Lung (tissue), 12 donors: ENCODE results near the gene USP24. TPM values are rescaled to one million over a fixed set of nuclear protein-coding genes. Genes with fewer than 3 reads are reported as not detected.

ENCODE experiments used
- ATAC-seq: fragments of 200-7000 bp; cut with Tn5 transposase; one replicate; pipeline ENCODE4 v1.9.1; 2020; ENCODE audit warnings: moderate number of reproducible peaks; ENCODE audit not compliant: insufficient read depth, low FRiP score
- DNase-seq, 3 donors: peaks; one replicate each; pipeline ENCODE4 v3.0.0-alpha.2; 2013 to 2017
- H3K27ac ChIP-seq, 2 donors: one replicate each; pipeline ENCODE4 v1.5.1; 2013; ENCODE audit warnings: mild to moderate bottlenecking in 2 of 2, moderate library complexity in 2 of 2, control low read depth in 1 of 2, inconsistent platforms in 1 of 2, low read depth in 1 of 2, low read length in 1 of 2
- H3K27me3 ChIP-seq, 3 donors: one replicate each; pipeline ENCODE4 v1.5.1; 2013; ENCODE audit warnings: low read length in 2 of 3; ENCODE audit not compliant: control insufficient read depth in 3 of 3, insufficient read depth in 3 of 3
- H3K36me3 ChIP-seq, 4 donors: one replicate each; pipeline ENCODE4 v1.5.1; 2013; ENCODE audit warnings: low read length in 4 of 4, mild to moderate bottlenecking in 1 of 4, moderate library complexity in 1 of 4; ENCODE audit not compliant: control insufficient read depth in 4 of 4, insufficient read depth in 4 of 4
- H3K4me1 ChIP-seq, 5 donors: one replicate each; pipeline ENCODE4 v1.5.1; 2013; ENCODE audit warnings: low read length in 5 of 5, mild to moderate bottlenecking in 2 of 5, moderate library complexity in 1 of 5; ENCODE audit not compliant: control insufficient read depth in 5 of 5, insufficient read depth in 5 of 5
- H3K4me3 ChIP-seq: one replicate; pipeline ENCODE4 v1.5.1; 2013; ENCODE audit warnings: mild to moderate bottlenecking, control low read depth, moderate library complexity
- H3K9ac ChIP-seq, 2 donors: one replicate each; pipeline ENCODE4 v1.5.1; 2013; ENCODE audit warnings: low read length in 2 of 2, control low read depth in 1 of 2; ENCODE audit not compliant: insufficient read depth in 1 of 2
- H3K9me3 ChIP-seq, 4 donors: one replicate each; pipeline ENCODE4 v1.5.1; 2013; ENCODE audit warnings: low read length in 3 of 4, mild to moderate bottlenecking in 1 of 4, moderate library complexity in 1 of 4; ENCODE audit not compliant: control insufficient read depth in 4 of 4, insufficient read depth in 3 of 4
- WGBS, 2 donors: extraction: QIAGEN DNeasy Blood & Tissue Kit; methylation state at CpG; one replicate each; pipeline ENCODE4 v1.1.7; 2013; 5-methylcytosine and 5-hydroxymethylcytosine counted together
- polyA plus RNA-seq, 2 donors: library from polyadenylated mRNA; stranded (reverse); fragments of 200-250 nt; gene quantifications; one replicate each; pipeline ENCODE4 v1.2.1, GENCODE V29; 2013
- total RNA-seq, 2 donors: library from RNA; depleted of rRNA in 1 of 2; stranded (reverse); fragments of >200 nt in 1 of 2; gene quantifications; one replicate each; pipeline ENCODE4 v1.2.1, GENCODE V29; 2014 to 2021
- TF ChIP-seq, protein P1 (sequence below): IDR thresholded peaks from 2 replicates; pipeline ENCODE4 v1.5.1; 2012; ENCODE audit warnings: mild to moderate bottlenecking; ENCODE audit errors: control extremely low read depth, extremely low read depth
- donor health status: control.
- donor health status: control.
- donor health status: Bipolar disorder and iron deficiency.
- donor health status: healthy.
- donor health status: DM: yes; HTN: yes; CAD: no.

USP24 gene
- total and polyA plus RNA-seq, 4 donors: 7.8 to 77.8 (median 23.6) TPM

DNA sequence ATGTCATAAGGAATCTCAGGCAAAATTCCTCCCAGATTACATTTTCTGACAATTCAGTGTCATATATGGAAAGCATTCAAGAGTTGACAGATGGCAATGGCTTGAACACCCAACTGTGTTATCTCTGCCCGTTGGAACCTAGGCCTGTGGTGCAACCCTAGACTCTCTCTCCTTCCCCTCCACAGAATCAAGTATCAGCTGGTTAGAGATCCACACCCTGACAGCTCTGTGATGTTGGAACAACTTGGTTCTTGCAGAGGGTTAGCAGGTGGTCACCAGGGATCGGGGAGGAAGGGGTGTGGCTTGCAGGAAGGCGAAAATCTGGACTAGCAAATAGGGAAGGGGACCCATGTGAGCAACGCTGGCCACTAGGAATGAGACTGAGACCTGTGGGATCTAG is 149.5 kb downstream of the USP24 start:
- Histone ChIP-seq H3K27ac (peak overlapping the region in 1 of 2 donors; percentile 86), H3K4me3 (no peak overlapping the region), H3K9ac (no peak overlapping the region), H3K4me1 (peaks cover 0 to 5% (median 3%) of the 10 kb centered on the region in 5 donors), H3K27me3 (no peaks in the 10 kb centered on the region), H3K36me3 (peaks cover 4 to 21% (median 14%) of the 10 kb centered on the region in 4 donors), H3K9me3 (peaks cover 0 to under 1% (median 0%) of the 10 kb centered on the region in 4 donors)
- 83 to 87% methylated on average over 4 of the region's 4 CpGs for WGBS, 2 donors
- no peak for DNase-seq
- ATAC-seq: no peak
- TF ChIP-seq, protein P1, sequence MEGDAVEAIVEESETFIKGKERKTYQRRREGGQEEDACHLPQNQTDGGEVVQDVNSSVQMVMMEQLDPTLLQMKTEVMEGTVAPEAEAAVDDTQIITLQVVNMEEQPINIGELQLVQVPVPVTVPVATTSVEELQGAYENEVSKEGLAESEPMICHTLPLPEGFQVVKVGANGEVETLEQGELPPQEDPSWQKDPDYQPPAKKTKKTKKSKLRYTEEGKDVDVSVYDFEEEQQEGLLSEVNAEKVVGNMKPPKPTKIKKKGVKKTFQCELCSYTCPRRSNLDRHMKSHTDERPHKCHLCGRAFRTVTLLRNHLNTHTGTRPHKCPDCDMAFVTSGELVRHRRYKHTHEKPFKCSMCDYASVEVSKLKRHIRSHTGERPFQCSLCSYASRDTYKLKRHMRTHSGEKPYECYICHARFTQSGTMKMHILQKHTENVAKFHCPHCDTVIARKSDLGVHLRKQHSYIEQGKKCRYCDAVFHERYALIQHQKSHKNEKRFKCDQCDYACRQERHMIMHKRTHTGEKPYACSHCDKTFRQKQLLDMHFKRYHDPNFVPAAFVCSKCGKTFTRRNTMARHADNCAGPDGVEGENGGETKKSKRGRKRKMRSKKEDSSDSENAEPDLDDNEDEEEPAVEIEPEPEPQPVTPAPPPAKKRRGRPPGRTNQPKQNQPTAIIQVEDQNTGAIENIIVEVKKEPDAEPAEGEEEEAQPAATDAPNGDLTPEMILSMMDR: no peak

DNA sequence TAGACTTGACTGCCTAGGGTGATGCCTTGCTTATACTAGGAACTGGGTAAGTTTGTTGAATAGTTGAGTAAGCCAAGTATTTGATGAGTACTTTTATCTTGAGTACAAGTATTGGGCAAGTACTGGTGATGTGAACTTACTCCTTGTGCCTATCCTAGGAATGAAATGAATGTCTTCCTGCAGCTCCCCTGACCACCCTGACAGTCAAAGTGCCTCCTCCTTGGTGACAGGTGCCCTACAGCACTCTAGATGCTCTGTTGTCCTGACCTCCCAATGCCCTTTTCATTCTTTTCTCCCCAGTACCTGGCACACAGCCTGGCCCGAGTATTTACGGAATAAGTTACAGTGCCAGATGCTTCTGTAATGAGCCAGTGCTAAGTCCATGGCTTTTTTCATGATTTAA is 150.3 kb downstream of the USP24 start:
- Histone ChIP-seq H3K4me3 (no peak overlapping the region), H3K27ac (peak overlapping the region; percentile 8 to 86), H3K36me3 (peaks cover 4 to 15% (median 10%) of the 10 kb centered on the region in 4 donors), H3K4me1 (peaks cover 0 to 5% (median 3%) of the 10 kb centered on the region in 5 donors), H3K9ac (no peak overlapping the region), H3K27me3 (no peaks in the 10 kb centered on the region), H3K9me3 (peaks cover 0 to 2% (median 0%) of the 10 kb centered on the region in 4 donors)
- ATAC-seq (peak; percentile 35), DNase-seq (no peak)
- 45 to 84% methylated on average over 2 of the region's 2 CpGs for WGBS, 2 donors
- TF ChIP-seq, protein P1: no peak

DNA sequence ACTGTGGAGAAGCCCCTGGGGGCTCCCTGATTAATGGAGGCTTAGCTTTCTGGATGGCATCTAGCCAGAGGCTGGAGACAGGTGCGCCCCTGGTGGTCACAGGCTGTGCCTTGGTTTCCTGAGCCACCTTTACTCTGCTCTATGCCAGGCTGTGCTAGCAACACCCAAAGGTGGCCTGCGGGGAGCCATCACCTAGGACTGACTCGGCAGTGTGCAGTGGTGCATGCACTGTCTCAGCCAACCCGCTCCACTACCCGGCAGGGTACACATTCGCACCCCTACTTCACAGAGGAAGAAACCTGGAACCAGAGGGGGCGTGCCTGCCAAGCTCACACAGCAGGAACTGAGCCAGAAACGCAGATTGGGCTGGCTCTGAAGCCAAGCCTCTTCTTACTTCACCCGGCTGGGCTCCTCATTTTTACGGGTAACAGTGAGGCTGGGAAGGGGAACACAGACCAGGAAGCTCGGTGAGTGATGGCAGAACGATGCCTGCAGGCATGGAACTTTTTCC is 151.0 kb downstream of the USP24 start:
- Histone ChIP-seq H3K27ac (peak overlapping the region; percentile 18 to 86), H3K9me3 (peaks cover 0 to 2% (median 0%) of the 10 kb centered on the region in 4 donors), H3K36me3 (peaks cover 4 to 13% (median 7%) of the 10 kb centered on the region in 4 donors), H3K9ac (no peak overlapping the region), H3K4me1 (peaks cover 0 to 5% (median 3%) of the 10 kb centered on the region in 5 donors), H3K4me3 (no peak overlapping the region), H3K27me3 (no peaks in the 10 kb centered on the region)
- no peak for ATAC-seq
- WGBS, 2 donors: 54 to 67% methylated on average over 12 of the region's 12 CpGs
- DNase-seq: peak in 2 of 3 donors; percentile 21 to 44
- TF ChIP-seq, protein P1: no peak

DNA sequence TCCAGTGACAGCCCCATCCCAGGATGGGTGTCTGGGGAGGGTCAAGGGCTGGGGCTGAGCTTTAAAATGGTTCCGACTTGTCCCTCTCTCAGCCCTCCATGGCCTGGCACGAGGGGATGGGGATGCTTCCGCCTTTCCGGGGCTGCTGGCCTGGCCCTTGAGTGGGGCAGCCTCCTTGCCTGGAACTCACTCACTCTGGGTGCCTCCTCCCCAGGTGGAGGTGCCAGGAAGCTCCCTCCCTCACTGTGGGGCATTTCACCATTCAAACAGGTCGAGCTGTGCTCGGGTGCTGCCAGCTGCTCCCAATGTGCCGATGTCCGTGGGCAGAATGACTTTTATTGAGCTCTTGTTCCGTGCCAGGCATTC is 151.6 kb downstream of the USP24 start:
- Histone ChIP-seq H3K4me3 (no peak overlapping the region), H3K9me3 (peaks cover 0 to 2% (median 0%) of the 10 kb centered on the region in 4 donors), H3K9ac (no peak overlapping the region), H3K36me3 (peaks cover 0 to 10% (median 5%) of the 10 kb centered on the region in 4 donors), H3K4me1 (peaks cover 0 to 5% (median 3%) of the 10 kb centered on the region in 5 donors), H3K27me3 (no peaks in the 10 kb centered on the region), H3K27ac (no peak overlapping the region)
- DNase-seq (no peak), ATAC-seq (no peak)
- WGBS, 2 donors: 91 to 95% methylated on average over 9 of the region's 9 CpGs
- TF ChIP-seq, protein P1: no peak
